ENCODE measurements around the gene NALCN. TPM values are rescaled to one million over a fixed set of nuclear protein-coding genes. Genes with fewer than 3 reads are reported as not detected.

Gene NALCN
- polyA plus RNA-seq, 1 donor = 1.2 TPM

GRCh38 chr13:101109005-101109404, 307.3 kb downstream of the NALCN start:
- Histone ChIP-seq H3K9me3 (ENCODE audit: control insufficient read depth, low read depth, low read length) (no peaks in the 10 kb centered on the region), H3K27ac (ENCODE audit: low read length) (no peak overlapping the region), H3K27me3 (ENCODE audit: control insufficient read depth, insufficient read depth, low read length) (no peaks in the 10 kb centered on the region), H3K36me3 (ENCODE audit: control insufficient read depth, insufficient read depth, low read length) (no peaks in the 10 kb centered on the region), H3K4me1 (ENCODE audit: control insufficient read depth, insufficient read depth, low read length) (no peaks in the 10 kb centered on the region), H3K4me3 (ENCODE audit: low read length) (no peak overlapping the region)
- no peak for DNase-seq
- WGBS (ENCODE audit: insufficient coverage, low lambda C conversion rate) = no CpG with 5 or more reads among the region's 7 CpGs

- H3K27ac ChIP-seq (ENCODE audit: low read length) = no peak overlapping the region
- H3K27me3 ChIP-seq (ENCODE audit: control insufficient read depth, insufficient read depth, low read length) = no peaks in the 10 kb centered on the region
- no peak for DNase-seq
- WGBS (ENCODE audit: insufficient coverage, low lambda C conversion rate) = no CpG with 5 or more reads among the region's 4 CpGs
- no peaks in the 10 kb centered on the region for H3K4me1 ChIP-seq (ENCODE audit: control insufficient read depth, insufficient read depth, low read length)
- no peaks in the 10 kb centered on the region for H3K36me3 ChIP-seq (ENCODE audit: control insufficient read depth, insufficient read depth, low read length)
- no peak overlapping the region for H3K4me3 ChIP-seq (ENCODE audit: low read length)
- H3K9me3 ChIP-seq (ENCODE audit: control insufficient read depth, low read depth, low read length) = no peaks in the 10 kb centered on the region
Observed at GRCh38 chr13:101098873-101099272, 317.4 kb downstream of the NALCN start.

- no peaks in the 10 kb centered on the region for H3K36me3 ChIP-seq (ENCODE audit: control insufficient read depth, insufficient read depth, low read length)
- no peak for DNase-seq
Observed at GRCh38 chr13:101092985-101093384, 323.3 kb downstream of the NALCN start.

GRCh38 chr13:101090287-101090686, 326.0 kb downstream of the NALCN start:
- H3K9me3 ChIP-seq (ENCODE audit: control insufficient read depth, low read depth, low read length) = no peaks in the 10 kb centered on the region
- DNase-seq = no peak
- no peaks in the 10 kb centered on the region for H3K36me3 ChIP-seq (ENCODE audit: control insufficient read depth, insufficient read depth, low read length)
- no peaks in the 10 kb centered on the region for H3K4me1 ChIP-seq (ENCODE audit: control insufficient read depth, insufficient read depth, low read length)
- H3K27me3 ChIP-seq (ENCODE audit: control insufficient read depth, insufficient read depth, low read length) = no peaks in the 10 kb centered on the region
- H3K4me3 ChIP-seq (ENCODE audit: low read length) = no peak overlapping the region
- WGBS (ENCODE audit: insufficient coverage, low lambda C conversion rate) = 100% methylated on average over 3 of the region's 4 CpGs
- H3K27ac ChIP-seq (ENCODE audit: low read length) = no peak overlapping the region

More at GRCh38 chr13:101092985-101093384, 323.3 kb downstream of the NALCN start:
- Histone ChIP-seq H3K27ac (ENCODE audit: low read length) (no peak overlapping the region), H3K4me3 (ENCODE audit: low read length) (no peak overlapping the region), H3K4me1 (ENCODE audit: control insufficient read depth, insufficient read depth, low read length) (no peaks in the 10 kb centered on the region), H3K9me3 (ENCODE audit: control insufficient read depth, low read depth, low read length) (no peaks in the 10 kb centered on the region), H3K27me3 (ENCODE audit: control insufficient read depth, insufficient read depth, low read length) (no peaks in the 10 kb centered on the region)

GRCh38 chr13:101085551-101085950, 330.8 kb downstream of the NALCN start:
- Histone ChIP-seq H3K27ac (ENCODE audit: low read length) (no peak overlapping the region), H3K4me3 (ENCODE audit: low read length) (no peak overlapping the region), H3K27me3 (ENCODE audit: control insufficient read depth, insufficient read depth, low read length) (no peaks in the 10 kb centered on the region), H3K9me3 (ENCODE audit: control insufficient read depth, low read depth, low read length) (no peaks in the 10 kb centered on the region), H3K4me1 (ENCODE audit: control insufficient read depth, insufficient read depth, low read length) (no peaks in the 10 kb centered on the region), H3K36me3 (ENCODE audit: control insufficient read depth, insufficient read depth, low read length) (no peaks in the 10 kb centered on the region)
- 100% methylated on average over 2 of the region's 2 CpGs for WGBS (ENCODE audit: insufficient coverage, low lambda C conversion rate)
- DNase-seq = no peak

GRCh38 chr13:101082441-101082840, 333.9 kb downstream of the NALCN start:
- no peak for DNase-seq
- WGBS (ENCODE audit: insufficient coverage, low lambda C conversion rate) = no CpG with 5 or more reads among the region's 5 CpGs
- Histone ChIP-seq H3K4me1 (ENCODE audit: control insufficient read depth, insufficient read depth, low read length) (no peaks in the 10 kb centered on the region), H3K9me3 (ENCODE audit: control insufficient read depth, low read depth, low read length) (no peaks in the 10 kb centered on the region), H3K27me3 (ENCODE audit: control insufficient read depth, insufficient read depth, low read length) (no peaks in the 10 kb centered on the region), H3K27ac (ENCODE audit: low read length) (no peak overlapping the region), H3K4me3 (ENCODE audit: low read length) (no peak overlapping the region), H3K36me3 (ENCODE audit: control insufficient read depth, insufficient read depth, low read length) (no peaks in the 10 kb centered on the region)

- no peak overlapping the region for H3K27ac ChIP-seq (ENCODE audit: low read length)
- no peaks in the 10 kb centered on the region for H3K4me1 ChIP-seq (ENCODE audit: control insufficient read depth, insufficient read depth, low read length)
- no peaks in the 10 kb centered on the region for H3K9me3 ChIP-seq (ENCODE audit: control insufficient read depth, low read depth, low read length)
- DNase-seq = no peak
- no peaks in the 10 kb centered on the region for H3K27me3 ChIP-seq (ENCODE audit: control insufficient read depth, insufficient read depth, low read length)
- H3K36me3 ChIP-seq (ENCODE audit: control insufficient read depth, insufficient read depth, low read length) = no peaks in the 10 kb centered on the region
- no peak overlapping the region for H3K4me3 ChIP-seq (ENCODE audit: low read length)
Observed at GRCh38 chr13:101080616-101081015, 335.7 kb downstream of the NALCN start.

- no peak overlapping the region for H3K4me3 ChIP-seq (ENCODE audit: low read length)
- no CpG with 5 or more reads among the region's 12 CpGs for WGBS (ENCODE audit: insufficient coverage, low lambda C conversion rate)
Observed at GRCh38 chr13:101065329-101065728, 351.0 kb downstream of the NALCN start.

GRCh38 chr13:101059793-101060192, 356.5 kb downstream of the NALCN start:
- Histone ChIP-seq H3K27me3 (ENCODE audit: control insufficient read depth, insufficient read depth, low read length) (no peaks in the 10 kb centered on the region), H3K27ac (ENCODE audit: low read length) (no peak overlapping the region), H3K36me3 (ENCODE audit: control insufficient read depth, insufficient read depth, low read length) (no peaks in the 10 kb centered on the region), H3K4me1 (ENCODE audit: control insufficient read depth, insufficient read depth, low read length) (no peaks in the 10 kb centered on the region), H3K4me3 (ENCODE audit: low read length) (no peak overlapping the region), H3K9me3 (ENCODE audit: control insufficient read depth, low read depth, low read length) (no peaks in the 10 kb centered on the region)
- no CpG with 5 or more reads among the region's 10 CpGs for WGBS (ENCODE audit: insufficient coverage, low lambda C conversion rate)
- no peak for DNase-seq

More at GRCh38 chr13:101065329-101065728, 351.0 kb downstream of the NALCN start:
- H3K4me1 ChIP-seq (ENCODE audit: control insufficient read depth, insufficient read depth, low read length) = no peaks in the 10 kb centered on the region
- H3K36me3 ChIP-seq (ENCODE audit: control insufficient read depth, insufficient read depth, low read length) = no peaks in the 10 kb centered on the region
- H3K27ac ChIP-seq (ENCODE audit: low read length) = no peak overlapping the region
- H3K9me3 ChIP-seq (ENCODE audit: control insufficient read depth, low read depth, low read length) = no peaks in the 10 kb centered on the region
- no peaks in the 10 kb centered on the region for H3K27me3 ChIP-seq (ENCODE audit: control insufficient read depth, insufficient read depth, low read length)
- no peak for DNase-seq

GRCh38 chr13:101058841-101059240, 357.5 kb downstream of the NALCN start:
- H3K4me3 ChIP-seq (ENCODE audit: low read length) = no peak overlapping the region
- no peaks in the 10 kb centered on the region for H3K4me1 ChIP-seq (ENCODE audit: control insufficient read depth, insufficient read depth, low read length)
- H3K27me3 ChIP-seq (ENCODE audit: control insufficient read depth, insufficient read depth, low read length) = no peaks in the 10 kb centered on the region
- no CpG with 5 or more reads among the region's 8 CpGs for WGBS (ENCODE audit: insufficient coverage, low lambda C conversion rate)
- H3K9me3 ChIP-seq (ENCODE audit: control insufficient read depth, low read depth, low read length) = no peaks in the 10 kb centered on the region
- no peaks in the 10 kb centered on the region for H3K36me3 ChIP-seq (ENCODE audit: control insufficient read depth, insufficient read depth, low read length)
- no peak overlapping the region for H3K27ac ChIP-seq (ENCODE audit: low read length)
- no peak for DNase-seq

- H3K36me3 ChIP-seq (ENCODE audit: control insufficient read depth, insufficient read depth, low read length) = no peaks in the 10 kb centered on the region
- H3K4me3 ChIP-seq (ENCODE audit: low read length) = no peak overlapping the region
- H3K9me3 ChIP-seq (ENCODE audit: control insufficient read depth, low read depth, low read length) = no peaks in the 10 kb centered on the region
- no peak overlapping the region for H3K27ac ChIP-seq (ENCODE audit: low read length)
- H3K4me1 ChIP-seq (ENCODE audit: control insufficient read depth, insufficient read depth, low read length) = no peaks in the 10 kb centered on the region
- no peaks in the 10 kb centered on the region for H3K27me3 ChIP-seq (ENCODE audit: control insufficient read depth, insufficient read depth, low read length)
- no peak for DNase-seq
- no CpG with 5 or more reads among the region's 5 CpGs for WGBS (ENCODE audit: insufficient coverage, low lambda C conversion rate)
Observed at GRCh38 chr13:101053301-101054093, 362.8 kb downstream of the NALCN start.
